Endothelial cell (in vitro differentiated cells): ENCODE data around the gene SELENOP. TPM values are rescaled to one million over a fixed set of nuclear protein-coding genes. Genes with fewer than 3 reads are reported as not detected.

Experiments
- DNase-seq: peaks from one replicate; pipeline ENCODE4 v3.0.0; 2021; ENCODE audit warnings: low spot score
- H3K27ac Mint-ChIP-seq: one replicate; pipeline ENCODE4 v1.8.0; 2021; ENCODE audit warnings: mixed read lengths, inconsistent platforms; ENCODE audit not compliant: unreplicated experiment
- H3K27me3 Mint-ChIP-seq: one replicate; pipeline ENCODE4 v1.8.0; 2021; ENCODE audit warnings: mild to moderate bottlenecking, moderate library complexity, mixed read lengths, inconsistent platforms; ENCODE audit not compliant: unreplicated experiment
- H3K36me3 Mint-ChIP-seq: one replicate; pipeline ENCODE4 v1.8.0; 2021; ENCODE audit warnings: mild to moderate bottlenecking, low read depth, mixed read lengths, inconsistent platforms; ENCODE audit not compliant: unreplicated experiment
- H3K4me1 Mint-ChIP-seq: one replicate; pipeline ENCODE4 v1.8.0; 2021; ENCODE audit warnings: mild to moderate bottlenecking, mixed read lengths, inconsistent platforms; ENCODE audit not compliant: unreplicated experiment
- H3K4me3 Mint-ChIP-seq: one replicate; pipeline ENCODE4 v1.8.0; 2021; ENCODE audit warnings: mild to moderate bottlenecking, mixed read lengths, inconsistent platforms; ENCODE audit not compliant: unreplicated experiment
- H3K9me3 Mint-ChIP-seq: one replicate; pipeline ENCODE4 v1.8.0; 2021; ENCODE audit warnings: mixed read lengths, inconsistent platforms; ENCODE audit not compliant: unreplicated experiment
- CTCF ChIP-seq: fragments of 200-600 bp; sonication (generic); IDR thresholded peaks from one replicate; pipeline ENCODE4 v1.5.0; 2021; ENCODE audit warnings: antibody characterized with exemption; ENCODE audit not compliant: unreplicated experiment
- total RNA-seq: library from RNA; stranded (reverse); fragmentation: NEBNext Ultra II Directional; extraction: Animal tissue kit (Norgen Biotek cat#: 25700); gene quantifications from one replicate; pipeline ENCODE4 v1.2.1, GENCODE V29; 2021; ENCODE audit not compliant: unreplicated experiment

SELENOP gene
- total RNA-seq, 1 donor from 2014 or later: 68.9 TPM

GRCh38 chr5:42843675-42844292 lies 32.1 kb upstream of the SELENOP start:
- no peak for DNase-seq
- Mint-ChIP-seq H3K36me3 (no peaks in the 10 kb centered on the region), H3K4me3 (no peak overlapping the region), H3K27ac (no peak overlapping the region), H3K27me3 (no peaks in the 10 kb centered on the region), H3K9me3 (no peaks in the 10 kb centered on the region), H3K4me1 (no peaks in the 10 kb centered on the region)
- no peak for TF ChIP-seq CTCF

- H3K9me3 Mint-ChIP-seq: no peaks in the 10 kb centered on the region
- H3K27me3 Mint-ChIP-seq: no peaks in the 10 kb centered on the region
- H3K36me3 Mint-ChIP-seq: no peaks in the 10 kb centered on the region
- no peaks in the 10 kb centered on the region for H3K4me1 Mint-ChIP-seq
- no peak for DNase-seq
- TF ChIP-seq CTCF: no peak
- no peak overlapping the region for H3K27ac Mint-ChIP-seq
- no peak overlapping the region for H3K4me3 Mint-ChIP-seq
Observed at GRCh38 chr5:42842921-42843641, 31.4 kb upstream of the SELENOP start.

- H3K36me3 Mint-ChIP-seq: no peaks in the 10 kb centered on the region
- no peaks in the 10 kb centered on the region for H3K27me3 Mint-ChIP-seq
- TF ChIP-seq CTCF: no peak
- no peaks in the 10 kb centered on the region for H3K4me1 Mint-ChIP-seq
- no peak overlapping the region for H3K27ac Mint-ChIP-seq
- no peak for DNase-seq
- no peaks in the 10 kb centered on the region for H3K9me3 Mint-ChIP-seq
- H3K4me3 Mint-ChIP-seq: no peak overlapping the region
Observed at GRCh38 chr5:42840842-42841567, 29.3 kb upstream of the SELENOP start.

- no peak for TF ChIP-seq CTCF
- no peaks in the 10 kb centered on the region for H3K36me3 Mint-ChIP-seq
- H3K27me3 Mint-ChIP-seq: peaks cover 3% of the 10 kb centered on the region
- H3K27ac Mint-ChIP-seq: no peak overlapping the region
- no peak overlapping the region for H3K4me3 Mint-ChIP-seq
- no peak for DNase-seq
- H3K9me3 Mint-ChIP-seq: no peaks in the 10 kb centered on the region
- no peaks in the 10 kb centered on the region for H3K4me1 Mint-ChIP-seq
Observed at GRCh38 chr5:42840269-42840668, 28.6 kb upstream of the SELENOP start.

- H3K4me3 Mint-ChIP-seq: no peak overlapping the region
- H3K27ac Mint-ChIP-seq: no peak overlapping the region
- no peaks in the 10 kb centered on the region for H3K36me3 Mint-ChIP-seq
- no peaks in the 10 kb centered on the region for H3K4me1 Mint-ChIP-seq
- H3K27me3 Mint-ChIP-seq: peaks cover 3% of the 10 kb centered on the region
- H3K9me3 Mint-ChIP-seq: no peaks in the 10 kb centered on the region
- no peak for TF ChIP-seq CTCF
- DNase-seq: no peak
Observed at GRCh38 chr5:42839196-42839595, 27.5 kb upstream of the SELENOP start.
